H9 (cell line): Measurements from ENCODE around the gene SORCS2. TPM values are rescaled to one million over a fixed set of nuclear protein-coding genes. Genes with fewer than 3 reads are reported as not detected.
A peak's percentile ranks its signal among the peaks of the same experiment; 100 is the strongest.

Experiments used
- DNase-seq: peaks from one replicate; pipeline ENCODE4 v3.0.0-alpha.2; 2017
- H2AFZ ChIP-seq: one replicate; pipeline ENCODE4 v1.6.1; 2013; ENCODE audit warnings: mild to moderate bottlenecking, low read length, control low read depth, moderate library complexity
- H2AK5ac ChIP-seq: 2 replicates; pipeline ENCODE4 v1.6.1; 2013; ENCODE audit warnings: low read length, control low read depth, mixed read lengths; ENCODE audit not compliant: insufficient read length
- H2BK120ac ChIP-seq: one replicate; pipeline ENCODE4 v1.6.1; 2013; ENCODE audit warnings: low read depth, mild to moderate bottlenecking, low read length, control low read depth, inconsistent platforms; ENCODE audit not compliant: poor library complexity, severe bottlenecking
- H2BK12ac ChIP-seq: 2 replicates; pipeline ENCODE4 v1.6.1; 2013; ENCODE audit warnings: low read length, control low read depth, mixed read lengths, low read depth; ENCODE audit not compliant: insufficient read length
- H2BK15ac ChIP-seq: 2 replicates; pipeline ENCODE4 v1.6.1; 2013; ENCODE audit warnings: low read depth, low read length, control low read depth
- H2BK20ac ChIP-seq: one replicate; pipeline ENCODE4 v1.6.1; 2013; ENCODE audit warnings: low read depth, mild to moderate bottlenecking, low read length, control low read depth, inconsistent platforms; ENCODE audit not compliant: poor library complexity, severe bottlenecking
- H2BK5ac ChIP-seq: 2 replicates; pipeline ENCODE4 v1.6.1; 2013; ENCODE audit warnings: low read length, control low read depth, mixed read lengths; ENCODE audit not compliant: insufficient read length
- H3K14ac ChIP-seq: 2 replicates; pipeline ENCODE4 v1.6.1; 2013; ENCODE audit warnings: low read length, control low read depth; ENCODE audit not compliant: insufficient read depth
- H3K18ac ChIP-seq: 2 replicates; pipeline ENCODE4 v1.6.1; 2013; ENCODE audit warnings: low read depth, mild to moderate bottlenecking, mixed read lengths, low read length, control low read depth; ENCODE audit not compliant: insufficient read length
- H3K23ac ChIP-seq: 2 replicates; pipeline ENCODE4 v1.6.1; 2013; ENCODE audit warnings: low read length, control low read depth, mixed read lengths, low read depth; ENCODE audit not compliant: insufficient read length
- H3K23me2 ChIP-seq: 2 replicates; pipeline ENCODE4 v1.6.1; 2013; ENCODE audit warnings: low read depth, mild to moderate bottlenecking, mixed read lengths, low read length, control low read depth; ENCODE audit not compliant: insufficient read length, poor library complexity, severe bottlenecking
- H3K27ac ChIP-seq: 2 replicates; pipeline ENCODE4 v1.5.1; 2013; ENCODE audit warnings: low read length, control low read depth, mixed read lengths, low read depth; ENCODE audit not compliant: insufficient read length
- H3K27me3 ChIP-seq: 2 replicates; pipeline ENCODE4 v1.6.1; 2013; ENCODE audit warnings: low read length, control low read depth, inconsistent platforms; ENCODE audit not compliant: insufficient read depth
- H3K4ac ChIP-seq: 2 replicates; pipeline ENCODE4 v1.6.1; 2013; ENCODE audit warnings: low read depth, mild to moderate bottlenecking, control low read depth, inconsistent platforms, low read length, moderate library complexity
- H3K4me1 ChIP-seq: 2 replicates; pipeline ENCODE4 v1.6.1; 2013; ENCODE audit warnings: low read length, control low read depth, inconsistent platforms; ENCODE audit not compliant: insufficient read depth
- H3K4me2 ChIP-seq: 2 replicates; pipeline ENCODE4 v1.6.1; 2013; ENCODE audit warnings: low read length, control low read depth, mixed read lengths; ENCODE audit not compliant: insufficient read length, insufficient read depth
- H3K56ac ChIP-seq: 2 replicates; pipeline ENCODE4 v1.6.1; 2013; ENCODE audit warnings: low read depth, mild to moderate bottlenecking, mixed read lengths, low read length, control low read depth; ENCODE audit not compliant: insufficient read length
- H3K79me1 ChIP-seq: 2 replicates; pipeline ENCODE4 v1.6.1; 2013; ENCODE audit warnings: low read depth, mild to moderate bottlenecking, moderate library complexity, low read length, control low read depth, inconsistent platforms; ENCODE audit not compliant: insufficient read depth, poor library complexity, severe bottlenecking
- H3K79me2 ChIP-seq: 2 replicates; pipeline ENCODE4 v1.6.1; 2013; ENCODE audit warnings: low read length, control low read depth, inconsistent platforms; ENCODE audit not compliant: insufficient read depth
- H3K9ac ChIP-seq: 2 replicates; pipeline ENCODE4 v1.6.1; 2013; ENCODE audit warnings: low read length, control low read depth, mixed read lengths; ENCODE audit not compliant: insufficient read length; ENCODE audit errors: extremely low read depth
- H3K9me3 ChIP-seq: one replicate; pipeline ENCODE4 v1.6.1; 2013; ENCODE audit warnings: low read depth, low read length, inconsistent platforms; ENCODE audit not compliant: control insufficient read depth
- H3T11ph ChIP-seq: one replicate; pipeline ENCODE4 v1.6.1; 2013; ENCODE audit warnings: mild to moderate bottlenecking, low read length, control low read depth, inconsistent platforms
- H4K20me1 ChIP-seq: one replicate; pipeline ENCODE4 v1.6.1; 2013; ENCODE audit not compliant: control insufficient read depth, insufficient read length, insufficient read depth
- H4K5ac ChIP-seq: 2 replicates; pipeline ENCODE4 v1.6.1; 2013; ENCODE audit warnings: low read depth, mild to moderate bottlenecking, mixed read lengths, low read length, control low read depth; ENCODE audit not compliant: insufficient read length
- H4K8ac ChIP-seq: replicated peaks from 2 replicates; pipeline ENCODE4 v1.6.1; 2013; ENCODE audit warnings: low read length, control low read depth, mixed read lengths, low read depth; ENCODE audit not compliant: insufficient read length
- H4K91ac ChIP-seq: 2 replicates; pipeline ENCODE4 v1.6.1; 2013; ENCODE audit warnings: low read depth, mild to moderate bottlenecking, moderate library complexity, mixed read lengths, low read length, control low read depth; ENCODE audit not compliant: insufficient read length
- H3K27ac Mint-ChIP-seq, 3 experiments: 2 replicates in 2 of 3; 3 replicates in 1 of 3; pipeline ENCODE4 v1.8.0; 2020 to 2021; ENCODE audit warnings: mixed read lengths in 3 of 3, mild to moderate bottlenecking in 1 of 3, moderate library complexity in 1 of 3
- H3K27me3 Mint-ChIP-seq: 2 replicates; pipeline ENCODE4 v1.8.0; 2021; ENCODE audit warnings: low read depth, mild to moderate bottlenecking, moderate library complexity, mixed read lengths
- H3K36me3 Mint-ChIP-seq, 3 experiments: 2 replicates in 2 of 3; 3 replicates in 1 of 3; pipeline ENCODE4 v1.8.0; 2020 to 2021; ENCODE audit warnings: low read depth in 3 of 3, mixed read lengths in 3 of 3; ENCODE audit not compliant: insufficient read depth in 1 of 3
- H3K4me1 Mint-ChIP-seq, 2 experiments: 2 replicates each; pipeline ENCODE4 v1.8.0; 2020; ENCODE audit warnings: mixed read lengths in 2 of 2
- H3K4me3 Mint-ChIP-seq, 2 experiments: 2 replicates in 1 of 2; 3 replicates in 1 of 2; pipeline ENCODE4 v1.8.0; 2020 to 2021; ENCODE audit warnings: mild to moderate bottlenecking in 2 of 2, mixed read lengths in 2 of 2, moderate library complexity in 1 of 2
- H3K9me3 Mint-ChIP-seq, 2 experiments: 2 replicates in 1 of 2; 3 replicates in 1 of 2; pipeline ENCODE4 v1.8.0; 2020; ENCODE audit warnings: mild to moderate bottlenecking in 2 of 2, mixed read lengths in 2 of 2, moderate library complexity in 1 of 2
- CTCF ChIP-seq: fragments of 200-600 bp; sonication (generic); conservative IDR thresholded peaks from 3 replicates; pipeline ENCODE4 v1.8.0; 2021; ENCODE audit warnings: antibody characterized with exemption, mild to moderate bottlenecking
- WGBS: extraction: QIAGEN DNeasy Blood & Tissue Kit; methylation state at CpG from one replicate; pipeline ENCODE4 v1.1.7; 2013; ENCODE audit warnings: missing lambda C conversion rate, low lambda C conversion rate, mixed read lengths; ENCODE audit not compliant: insufficient read length; ENCODE audit errors: extremely low coverage; 5-methylcytosine and 5-hydroxymethylcytosine counted together
- total RNA-seq: library from RNA; stranded (reverse); gene quantifications from 2 replicates; pipeline ENCODE4 v1.2.1, GENCODE V29; 2021

SORCS2 gene
- total RNA-seq, 1 experiment from 2014 or later: 0.57 TPM

GRCh38 chr4:7462509-7462971 is 270.2 kb downstream of the SORCS2 start:
- no peak overlapping the region for H2AFZ ChIP-seq
- peaks cover 0 to 6% (median 3%) of the 10 kb centered on the region in 3 experiments; a peak in 2 of 7 replicates for H3K36me3 Mint-ChIP-seq
- H2BK12ac ChIP-seq: no peak overlapping the region
- H2BK20ac ChIP-seq: no peak overlapping the region
- TF ChIP-seq CTCF: peak; percentile 16; the same call in 1 of the 3 replicates
- peaks cover 12 to 16% of the 10 kb centered on the region in 2 experiments; a peak in 4 of 5 replicates for H3K9me3 Mint-ChIP-seq
- H3K18ac ChIP-seq: no peak overlapping the region
- peaks cover 38 to 43% of the 10 kb centered on the region in 2 experiments for H3K4me1 Mint-ChIP-seq
- no peaks in the 10 kb centered on the region; the same call in 1 of the 2 replicates for H3K27me3 Mint-ChIP-seq
- H3K14ac ChIP-seq: no peak overlapping the region
- H3K4me3 Mint-ChIP-seq: no peak overlapping the region
- peaks cover 4% of the 10 kb centered on the region; the same call in 1 of the 2 replicates for H3K4me1 ChIP-seq
- no peak overlapping the region for H3T11ph ChIP-seq
- no peak overlapping the region for H2BK15ac ChIP-seq
- H3K27ac ChIP-seq: no peak overlapping the region
- no peaks in the 10 kb centered on the region for H3K79me2 ChIP-seq
- H3K23me2 ChIP-seq: no peaks in the 10 kb centered on the region
- H3K56ac ChIP-seq: no peak overlapping the region
- no peak overlapping the region for H2BK5ac ChIP-seq
- no peak overlapping the region for H4K8ac ChIP-seq
- peak; percentile 69 for DNase-seq
- no peak overlapping the region for H2AK5ac ChIP-seq
- H3K9ac ChIP-seq: no peak overlapping the region
- H4K5ac ChIP-seq: no peak overlapping the region
- H3K4me2 ChIP-seq: no peak overlapping the region
- no peaks in the 10 kb centered on the region for H4K20me1 ChIP-seq
- WGBS: no CpG with 5 or more reads among the region's 11 CpGs
- no peaks in the 10 kb centered on the region for H3K27me3 ChIP-seq
- no peak overlapping the region for H3K27ac Mint-ChIP-seq
- no peak overlapping the region for H3K4ac ChIP-seq
- H2BK120ac ChIP-seq: no peak overlapping the region
- H3K9me3 ChIP-seq: peaks cover 9% of the 10 kb centered on the region
- H4K91ac ChIP-seq: no peak overlapping the region
- no peaks in the 10 kb centered on the region for H3K79me1 ChIP-seq
- H3K23ac ChIP-seq: no peak overlapping the region
